HEK293 (cell line): ENCODE results near the gene PSTPIP1.

Source experiments
- CTCF ChIA-PET: fragments of 350-600 bp; formaldehyde crosslinking; extraction: SDS; loops from one replicate; lab custom pipeline; 2021; ENCODE audit warnings: antibody characterized with exemption; lab: Yijun Ruan, JAX
- POLR2A ChIA-PET: fragments of 300-600 bp; formaldehyde crosslinking; extraction: SDS; loops from one replicate; lab custom pipeline; 2020; ENCODE audit warnings: antibody characterized with exemption, inconsistent platforms; lab: Yijun Ruan, JAX
- H3K27ac ChIP-seq: fragments of 200-500 bp; sonication (Bioruptor generic); 2 replicates; pipeline ENCODE4 v1.5.1; 2014; ENCODE audit warnings: low read depth, low read length, control low read depth, inconsistent platforms; ENCODE audit errors: extremely low read depth
- H3K36me3 ChIP-seq, 2 experiments: fragments of 200-500 bp in 1 of 2; sonication (Bioruptor generic) in 1 of 2; 1 replicate in 1 of 2; 2 replicates in 1 of 2; pipeline ENCODE4 v1.5.1; 2014 to 2017; ENCODE audit warnings: inconsistent platforms in 2 of 2, low read length in 2 of 2; ENCODE audit not compliant: control insufficient read depth in 2 of 2, insufficient read depth in 1 of 2
- H3K4me1 ChIP-seq: fragments of 200-500 bp; sonication (Bioruptor generic); 2 replicates; pipeline ENCODE4 v1.5.1; 2014; ENCODE audit warnings: mild to moderate bottlenecking, low read length, inconsistent platforms; ENCODE audit not compliant: control insufficient read depth, insufficient read depth
- H3K4me3 ChIP-seq: 2 replicates; pipeline ENCODE4 v1.5.1; 2011; ENCODE audit warnings: low read depth, mild to moderate bottlenecking, control low read depth, low read length, moderate library complexity
- H3K9me3 ChIP-seq: fragments of 200-500 bp; sonication (Bioruptor generic); 2 replicates; pipeline ENCODE4 v1.5.1; 2014; ENCODE audit warnings: low read depth, low read length, inconsistent platforms; ENCODE audit not compliant: control insufficient read depth, insufficient read depth
- HOXC10 ChIP-seq: sonication (generic); formaldehyde crosslinking; IDR thresholded peaks from 2 replicates; pipeline ENCODE4 v1.8.1; 2023; ENCODE audit warnings: mild to moderate bottlenecking, missing genetic modification reagents
- KLF10 ChIP-seq: fragments of 450-650 bp; IDR thresholded peaks from 2 replicates; pipeline ENCODE4 v1.5.1; 2018; ENCODE audit warnings: missing biosample characterization, mild to moderate bottlenecking, missing genetic modification characterization
- KLF17 ChIP-seq: fragments of 450-650 bp; formaldehyde crosslinking; IDR thresholded peaks from 2 replicates; pipeline ENCODE4 v1.5.1; 2016; ENCODE audit warnings: missing biosample characterization, missing genetic modification characterization
- OSR2 ChIP-seq: fragments of 450-650 bp; formaldehyde crosslinking; IDR thresholded peaks from 2 replicates; pipeline ENCODE4 v1.5.1; 2016; ENCODE audit warnings: missing biosample characterization, missing genetic modification characterization
- PRDM6 ChIP-seq: fragments of 450-650 bp; formaldehyde crosslinking; IDR thresholded peaks from 2 replicates; pipeline ENCODE4 v1.5.1; 2017; ENCODE audit warnings: missing biosample characterization, missing genetic modification characterization
- TCF7L2 ChIP-seq: IDR thresholded peaks from 2 replicates; pipeline ENCODE4 v1.6.1; 2011; ENCODE audit warnings: low read depth, mild to moderate bottlenecking, inconsistent platforms, low read length, moderate library complexity, borderline replicate concordance
- ZNF169 ChIP-seq: fragments of 450-650 bp; formaldehyde crosslinking; IDR thresholded peaks from 2 replicates; pipeline ENCODE4 v1.5.1; 2016; ENCODE audit warnings: missing biosample characterization, missing genetic modification characterization
- ZNF214 ChIP-seq: fragments of 450-650 bp; formaldehyde crosslinking; IDR thresholded peaks from 2 replicates; pipeline ENCODE4 v1.5.1; 2017; ENCODE audit warnings: missing biosample characterization, mild to moderate bottlenecking, missing genetic modification characterization, borderline replicate concordance
- ZNF311 ChIP-seq: fragments of 450-650 bp; formaldehyde crosslinking; IDR thresholded peaks from 2 replicates; pipeline ENCODE4 v1.5.1; 2017; ENCODE audit warnings: missing biosample characterization, missing genetic modification characterization, borderline replicate concordance
- ZNF354C ChIP-seq: fragments of 450-650 bp; formaldehyde crosslinking; IDR thresholded peaks from 2 replicates; pipeline ENCODE4 v1.5.1; 2016; ENCODE audit warnings: missing biosample characterization, missing genetic modification characterization, low read depth, borderline replicate concordance
- ZNF416 ChIP-seq: fragments of 450-650 bp; formaldehyde crosslinking; IDR thresholded peaks from 2 replicates; pipeline ENCODE4 v1.5.1; 2016; ENCODE audit warnings: missing biosample characterization, missing genetic modification characterization
- ZNF423 ChIP-seq: fragments of 450-650 bp; formaldehyde crosslinking; IDR thresholded peaks from 2 replicates; pipeline ENCODE4 v1.5.1; 2016; ENCODE audit warnings: missing biosample characterization, missing genetic modification characterization
- ZNF521 ChIP-seq: fragments of 450-650 bp; formaldehyde crosslinking; IDR thresholded peaks from 2 replicates; pipeline ENCODE4 v1.5.1; 2017; ENCODE audit warnings: missing biosample characterization, mild to moderate bottlenecking, missing genetic modification characterization
- ZNF558 ChIP-seq: fragments of 450-650 bp; formaldehyde crosslinking; IDR thresholded peaks from 2 replicates; pipeline ENCODE4 v1.5.1; 2016; ENCODE audit warnings: missing biosample characterization, missing genetic modification characterization
- ZNF626 ChIP-seq: fragments of 450-650 bp; sonication (Bioruptor Pico); formaldehyde crosslinking; IDR thresholded peaks from 2 replicates; pipeline ENCODE4 v1.5.1; 2018; ENCODE audit warnings: missing biosample characterization, missing genetic modification characterization, inconsistent platforms
- ZNF707 ChIP-seq: fragments of 450-650 bp; formaldehyde crosslinking; IDR thresholded peaks from 2 replicates; pipeline ENCODE4 v1.5.1; 2016; ENCODE audit warnings: missing biosample characterization, missing genetic modification characterization
- ZSCAN23 ChIP-seq: fragments of 450-650 bp; formaldehyde crosslinking; IDR thresholded peaks from 2 replicates; pipeline ENCODE4 v1.5.1; 2016; ENCODE audit warnings: missing biosample characterization, missing genetic modification characterization
- TF ChIP-seq, protein P1 (sequence below): fragments of 450-650 bp; formaldehyde crosslinking; IDR thresholded peaks from 2 replicates; pipeline ENCODE4 v1.5.1; 2017; ENCODE audit warnings: missing biosample characterization, mild to moderate bottlenecking, missing genetic modification characterization, moderate library complexity
- TF ChIP-seq, protein P2 (sequence below): sonication (generic); formaldehyde crosslinking; IDR thresholded peaks from 2 replicates; pipeline ENCODE4 v1.8.1; 2022; ENCODE audit warnings: mild to moderate bottlenecking, moderate library complexity, missing genetic modification reagents
- TF ChIP-seq, protein P3 (sequence below): fragments of 450-650 bp; formaldehyde crosslinking; IDR thresholded peaks from 2 replicates; pipeline ENCODE4 v1.5.1; 2016; ENCODE audit warnings: missing biosample characterization, missing genetic modification characterization
- TF ChIP-seq, protein P4 (sequence below): fragments of 450-650 bp; IDR thresholded peaks from 2 replicates; pipeline ENCODE4 v1.5.1; 2018; ENCODE audit warnings: missing biosample characterization, mild to moderate bottlenecking, missing genetic modification characterization
- TF ChIP-seq, protein P5 (sequence below): fragments of 450-650 bp; formaldehyde crosslinking; IDR thresholded peaks from 2 replicates; pipeline ENCODE4 v1.5.1; 2016; ENCODE audit warnings: missing biosample characterization, missing genetic modification characterization

Gene PSTPIP1

GRCh38 chr15:77066971-77067690 is 72.2 kb downstream of the PSTPIP1 start (continued):
- TF ChIP-seq PRDM6 (tag by site-specific recombination) (peak; percentile 97), TCF7L2 (peak; percentile 92), ZNF354C (tag by site-specific recombination) (no peak), ZNF558 (no peak), ZSCAN23 (tag by site-specific recombination) (peak; percentile 17; the same call in 1 of the 2 replicates), ZNF214 (tag by site-specific recombination) (no peak; the same call in 1 of the 2 replicates), ZNF707 (tag by site-specific recombination) (no peak)
- TF ChIP-seq, protein P1, sequence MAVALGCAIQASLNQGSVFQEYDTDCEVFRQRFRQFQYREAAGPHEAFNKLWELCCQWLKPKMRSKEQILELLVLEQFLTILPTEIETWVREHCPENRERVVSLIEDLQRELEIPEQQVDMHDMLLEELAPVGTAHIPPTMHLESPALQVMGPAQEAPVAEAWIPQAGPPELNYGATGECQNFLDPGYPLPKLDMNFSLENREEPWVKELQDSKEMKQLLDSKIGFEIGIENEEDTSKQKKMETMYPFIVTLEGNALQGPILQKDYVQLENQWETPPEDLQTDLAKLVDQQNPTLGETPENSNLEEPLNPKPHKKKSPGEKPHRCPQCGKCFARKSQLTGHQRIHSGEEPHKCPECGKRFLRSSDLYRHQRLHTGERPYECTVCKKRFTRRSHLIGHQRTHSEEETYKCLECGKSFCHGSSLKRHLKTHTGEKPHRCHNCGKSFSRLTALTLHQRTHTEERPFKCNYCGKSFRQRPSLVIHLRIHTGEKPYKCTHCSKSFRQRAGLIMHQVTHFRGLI (tag by site-specific recombination), result peak; percentile 50; the same call in 1 of the 2 replicates

DNA sequence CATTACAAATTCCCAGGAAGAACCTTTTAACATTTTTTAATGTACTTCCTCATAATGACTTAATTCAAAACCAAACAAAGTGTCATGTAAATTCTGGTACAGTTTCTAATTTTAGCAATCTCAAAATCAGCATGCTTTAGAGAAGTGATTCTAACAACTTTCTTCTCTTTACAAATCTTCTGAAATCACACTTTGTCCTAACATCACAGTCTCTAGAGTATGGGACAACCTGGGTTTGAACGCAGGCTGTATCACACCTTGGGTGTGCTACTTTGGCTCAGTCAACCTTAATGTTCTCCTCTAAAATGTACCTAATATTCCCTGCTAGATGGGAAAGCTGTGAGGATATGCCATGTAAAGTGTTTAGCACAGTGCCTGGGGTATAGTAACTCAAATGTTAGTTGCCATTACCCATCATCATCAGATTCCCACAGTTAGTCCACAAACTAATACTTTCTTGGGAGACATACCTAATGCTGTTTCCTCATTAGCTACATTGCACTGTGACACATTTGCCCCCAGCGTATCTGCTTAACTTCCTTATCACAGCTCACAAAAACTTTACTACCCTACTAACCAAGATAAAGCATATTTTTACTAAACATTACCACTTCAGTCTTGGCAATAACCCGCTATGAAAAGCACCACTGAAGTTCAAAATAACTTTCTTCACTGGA is 72.9 kb downstream of the PSTPIP1 start:
- ChIA-PET POLR2A (no interaction called here), CTCF (interaction anchor here (0.5 to 2.3 kb wide), 5 partner anchors 16 to 378 kb away, joined by 3 to 10 read pairs (median 4); no protein-coding TSS in a partner anchor)
- no peak overlapping the region for H3K4me3 ChIP-seq
- TF ChIP-seq ZNF416 (tag by site-specific recombination) (no peak), ZNF423 (no peak), ZNF169 (no peak), ZNF626 (tag by site-specific recombination) (no peak), HOXC10 (CRISPR knock-in tag) (no peak), ZNF214 (tag by site-specific recombination) (no peak; the same call in 1 of the 2 replicates), ZNF311 (tag by site-specific recombination) (no peak), KLF10 (no peak), OSR2 (tag by site-specific recombination) (peak; percentile 55; the same call in 1 of the 2 replicates), ZNF521 (tag by site-specific recombination) (no peak), KLF17 (tag by site-specific recombination) (no peak)
- TF ChIP-seq, protein P1 (tag by site-specific recombination), result no peak
- TF ChIP-seq, protein P2, sequence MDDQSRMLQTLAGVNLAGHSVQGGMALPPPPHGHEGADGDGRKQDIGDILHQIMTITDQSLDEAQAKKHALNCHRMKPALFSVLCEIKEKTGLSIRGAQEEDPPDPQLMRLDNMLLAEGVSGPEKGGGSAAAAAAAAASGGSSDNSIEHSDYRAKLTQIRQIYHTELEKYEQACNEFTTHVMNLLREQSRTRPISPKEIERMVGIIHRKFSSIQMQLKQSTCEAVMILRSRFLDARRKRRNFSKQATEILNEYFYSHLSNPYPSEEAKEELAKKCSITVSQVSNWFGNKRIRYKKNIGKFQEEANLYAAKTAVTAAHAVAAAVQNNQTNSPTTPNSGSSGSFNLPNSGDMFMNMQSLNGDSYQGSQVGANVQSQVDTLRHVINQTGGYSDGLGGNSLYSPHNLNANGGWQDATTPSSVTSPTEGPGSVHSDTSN (CRISPR knock-in tag), result no peak
- TF ChIP-seq, protein P3, sequence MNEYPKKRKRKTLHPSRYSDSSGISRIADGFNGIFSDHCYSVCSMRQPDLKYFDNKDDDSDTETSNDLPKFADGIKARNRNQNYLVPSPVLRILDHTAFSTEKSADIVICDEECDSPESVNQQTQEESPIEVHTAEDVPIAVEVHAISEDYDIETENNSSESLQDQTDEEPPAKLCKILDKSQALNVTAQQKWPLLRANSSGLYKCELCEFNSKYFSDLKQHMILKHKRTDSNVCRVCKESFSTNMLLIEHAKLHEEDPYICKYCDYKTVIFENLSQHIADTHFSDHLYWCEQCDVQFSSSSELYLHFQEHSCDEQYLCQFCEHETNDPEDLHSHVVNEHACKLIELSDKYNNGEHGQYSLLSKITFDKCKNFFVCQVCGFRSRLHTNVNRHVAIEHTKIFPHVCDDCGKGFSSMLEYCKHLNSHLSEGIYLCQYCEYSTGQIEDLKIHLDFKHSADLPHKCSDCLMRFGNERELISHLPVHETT (tag by site-specific recombination), result peak; percentile 5; the same call in 1 of the 2 replicates
- TF ChIP-seq, protein P4, sequence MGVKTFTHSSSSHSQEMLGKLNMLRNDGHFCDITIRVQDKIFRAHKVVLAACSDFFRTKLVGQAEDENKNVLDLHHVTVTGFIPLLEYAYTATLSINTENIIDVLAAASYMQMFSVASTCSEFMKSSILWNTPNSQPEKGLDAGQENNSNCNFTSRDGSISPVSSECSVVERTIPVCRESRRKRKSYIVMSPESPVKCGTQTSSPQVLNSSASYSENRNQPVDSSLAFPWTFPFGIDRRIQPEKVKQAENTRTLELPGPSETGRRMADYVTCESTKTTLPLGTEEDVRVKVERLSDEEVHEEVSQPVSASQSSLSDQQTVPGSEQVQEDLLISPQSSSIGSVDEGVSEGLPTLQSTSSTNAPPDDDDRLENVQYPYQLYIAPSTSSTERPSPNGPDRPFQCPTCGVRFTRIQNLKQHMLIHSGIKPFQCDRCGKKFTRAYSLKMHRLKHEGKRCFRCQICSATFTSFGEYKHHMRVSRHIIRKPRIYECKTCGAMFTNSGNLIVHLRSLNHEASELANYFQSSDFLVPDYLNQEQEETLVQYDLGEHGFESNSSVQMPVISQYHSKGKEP (tag by site-specific recombination), result no peak
- TF ChIP-seq, protein P5, sequence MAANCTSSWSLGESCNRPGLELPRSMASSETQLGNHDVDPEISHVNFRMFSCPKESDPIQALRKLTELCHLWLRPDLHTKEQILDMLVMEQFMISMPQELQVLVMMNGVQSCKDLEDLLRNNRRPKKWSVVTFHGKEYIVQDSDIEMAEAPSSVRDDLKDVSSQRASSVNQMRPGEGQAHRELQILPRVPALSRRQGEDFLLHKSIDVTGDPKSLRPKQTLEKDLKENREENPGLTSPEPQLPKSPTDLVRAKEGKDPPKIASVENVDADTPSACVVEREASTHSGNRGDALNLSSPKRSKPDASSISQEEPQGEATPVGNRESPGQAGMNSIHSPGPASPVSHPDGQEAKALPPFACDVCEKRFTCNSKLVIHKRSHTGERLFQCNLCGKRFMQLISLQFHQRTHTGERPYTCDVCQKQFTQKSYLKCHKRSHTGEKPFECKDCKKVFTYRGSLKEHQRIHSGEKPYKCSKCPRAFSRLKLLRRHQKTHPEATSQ (tag by site-specific recombination), result no peak

More for the DNA sequence above, 72.9 kb downstream of the PSTPIP1 start:
- Histone ChIP-seq H3K27ac (peak overlapping the region; percentile 78), H3K36me3 (peaks cover 5 to 8% of the 10 kb centered on the region in 2 experiments; a peak in 2 of 3 replicates), H3K4me1 (peaks cover 48% of the 10 kb centered on the region), H3K9me3 (no peaks in the 10 kb centered on the region)
